Measurements from ENCODE around the gene RAB38.

DNA sequence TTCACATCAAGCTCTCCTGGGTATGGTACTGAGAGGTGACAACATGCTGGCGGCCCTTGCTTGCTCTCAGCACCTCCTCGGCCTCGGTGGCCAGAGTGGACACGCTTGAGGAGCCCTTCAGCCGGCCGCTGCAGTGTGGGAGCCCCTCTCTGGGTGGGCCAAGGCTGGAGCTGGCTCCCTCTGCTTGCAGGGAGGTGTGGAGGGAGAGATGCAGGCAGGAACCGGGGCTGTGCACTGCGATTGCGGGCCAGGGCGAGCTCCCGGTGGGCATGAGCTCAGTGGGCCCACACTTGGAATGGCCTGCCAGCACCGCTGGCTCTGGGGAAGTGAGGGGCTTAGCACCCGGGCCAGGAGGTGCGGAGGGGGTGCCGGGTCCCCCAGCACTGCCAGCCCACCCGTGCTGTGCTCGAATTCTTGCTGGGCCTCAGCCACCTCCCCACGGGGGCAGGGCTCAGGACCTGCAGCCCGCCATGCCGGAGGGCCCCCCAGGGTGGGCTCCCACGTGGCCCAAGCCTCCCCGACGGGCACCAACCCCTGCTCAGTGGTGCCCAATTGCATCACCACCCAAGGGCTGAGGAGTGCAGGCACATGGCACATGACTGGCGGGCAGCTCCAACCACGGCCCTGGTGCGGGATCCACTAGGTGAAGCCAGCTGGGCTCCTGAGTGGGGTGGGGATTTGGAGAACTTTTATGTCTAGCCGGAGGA lies 106.2 kb downstream of the RAB38 start:
- TF ChIP-seq, protein P1, sequence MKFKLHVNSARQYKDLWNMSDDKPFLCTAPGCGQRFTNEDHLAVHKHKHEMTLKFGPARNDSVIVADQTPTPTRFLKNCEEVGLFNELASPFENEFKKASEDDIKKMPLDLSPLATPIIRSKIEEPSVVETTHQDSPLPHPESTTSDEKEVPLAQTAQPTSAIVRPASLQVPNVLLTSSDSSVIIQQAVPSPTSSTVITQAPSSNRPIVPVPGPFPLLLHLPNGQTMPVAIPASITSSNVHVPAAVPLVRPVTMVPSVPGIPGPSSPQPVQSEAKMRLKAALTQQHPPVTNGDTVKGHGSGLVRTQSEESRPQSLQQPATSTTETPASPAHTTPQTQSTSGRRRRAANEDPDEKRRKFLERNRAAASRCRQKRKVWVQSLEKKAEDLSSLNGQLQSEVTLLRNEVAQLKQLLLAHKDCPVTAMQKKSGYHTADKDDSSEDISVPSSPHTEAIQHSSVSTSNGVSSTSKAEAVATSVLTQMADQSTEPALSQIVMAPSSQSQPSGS (IDR thresholded peaks at IDR 0.05; ENCODE audit: low read length), result no peak
- TF ChIP-seq POLR2A (IDR thresholded peaks at IDR 0.05; ENCODE audit: low read depth, low read length) (no peak), CBX5 (IDR thresholded peaks at IDR 0.05; ENCODE audit: low read depth) (no peak), EGR1 (IDR thresholded peaks at IDR 0.05; ENCODE audit: borderline replicate concordance in 1 of 2, low read depth in 2 of 2, low read length in 2 of 2) (no peak), YY1 (IDR thresholded peaks at IDR 0.05; ENCODE audit: low read depth, low read length) (no peak), CREB1 (IDR thresholded peaks at IDR 0.05; ENCODE audit: low read depth) (no peak), BMI1 (IDR thresholded peaks at IDR 0.05; ENCODE audit: borderline replicate concordance) (no peak)
- TF ChIP-seq, protein P2, sequence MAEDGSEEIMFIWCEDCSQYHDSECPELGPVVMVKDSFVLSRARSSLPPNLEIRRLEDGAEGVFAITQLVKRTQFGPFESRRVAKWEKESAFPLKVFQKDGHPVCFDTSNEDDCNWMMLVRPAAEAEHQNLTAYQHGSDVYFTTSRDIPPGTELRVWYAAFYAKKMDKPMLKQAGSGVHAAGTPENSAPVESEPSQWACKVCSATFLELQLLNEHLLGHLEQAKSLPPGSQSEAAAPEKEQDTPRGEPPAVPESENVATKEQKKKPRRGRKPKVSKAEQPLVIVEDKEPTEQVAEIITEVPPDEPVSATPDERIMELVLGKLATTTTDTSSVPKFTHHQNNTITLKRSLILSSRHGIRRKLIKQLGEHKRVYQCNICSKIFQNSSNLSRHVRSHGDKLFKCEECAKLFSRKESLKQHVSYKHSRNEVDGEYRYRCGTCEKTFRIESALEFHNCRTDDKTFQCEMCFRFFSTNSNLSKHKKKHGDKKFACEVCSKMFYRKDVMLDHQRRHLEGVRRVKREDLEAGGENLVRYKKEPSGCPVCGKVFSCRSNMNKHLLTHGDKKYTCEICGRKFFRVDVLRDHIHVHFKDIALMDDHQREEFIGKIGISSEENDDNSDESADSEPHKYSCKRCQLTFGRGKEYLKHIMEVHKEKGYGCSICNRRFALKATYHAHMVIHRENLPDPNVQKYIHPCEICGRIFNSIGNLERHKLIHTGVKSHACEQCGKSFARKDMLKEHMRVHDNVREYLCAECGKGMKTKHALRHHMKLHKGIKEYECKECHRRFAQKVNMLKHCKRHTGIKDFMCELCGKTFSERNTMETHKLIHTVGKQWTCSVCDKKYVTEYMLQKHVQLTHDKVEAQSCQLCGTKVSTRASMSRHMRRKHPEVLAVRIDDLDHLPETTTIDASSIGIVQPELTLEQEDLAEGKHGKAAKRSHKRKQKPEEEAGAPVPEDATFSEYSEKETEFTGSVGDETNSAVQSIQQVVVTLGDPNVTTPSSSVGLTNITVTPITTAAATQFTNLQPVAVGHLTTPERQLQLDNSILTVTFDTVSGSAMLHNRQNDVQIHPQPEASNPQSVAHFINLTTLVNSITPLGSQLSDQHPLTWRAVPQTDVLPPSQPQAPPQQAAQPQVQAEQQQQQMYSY (CRISPR knock-in tag; IDR thresholded peaks at IDR 0.05), result no peak
- TF ChIP-seq, protein P3, sequence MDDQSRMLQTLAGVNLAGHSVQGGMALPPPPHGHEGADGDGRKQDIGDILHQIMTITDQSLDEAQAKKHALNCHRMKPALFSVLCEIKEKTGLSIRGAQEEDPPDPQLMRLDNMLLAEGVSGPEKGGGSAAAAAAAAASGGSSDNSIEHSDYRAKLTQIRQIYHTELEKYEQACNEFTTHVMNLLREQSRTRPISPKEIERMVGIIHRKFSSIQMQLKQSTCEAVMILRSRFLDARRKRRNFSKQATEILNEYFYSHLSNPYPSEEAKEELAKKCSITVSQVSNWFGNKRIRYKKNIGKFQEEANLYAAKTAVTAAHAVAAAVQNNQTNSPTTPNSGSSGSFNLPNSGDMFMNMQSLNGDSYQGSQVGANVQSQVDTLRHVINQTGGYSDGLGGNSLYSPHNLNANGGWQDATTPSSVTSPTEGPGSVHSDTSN (IDR thresholded peaks at IDR 0.05; ENCODE audit: insufficient replicate concordance, low read depth, low read length), result no peak
- TF ChIP-seq, protein P4, sequence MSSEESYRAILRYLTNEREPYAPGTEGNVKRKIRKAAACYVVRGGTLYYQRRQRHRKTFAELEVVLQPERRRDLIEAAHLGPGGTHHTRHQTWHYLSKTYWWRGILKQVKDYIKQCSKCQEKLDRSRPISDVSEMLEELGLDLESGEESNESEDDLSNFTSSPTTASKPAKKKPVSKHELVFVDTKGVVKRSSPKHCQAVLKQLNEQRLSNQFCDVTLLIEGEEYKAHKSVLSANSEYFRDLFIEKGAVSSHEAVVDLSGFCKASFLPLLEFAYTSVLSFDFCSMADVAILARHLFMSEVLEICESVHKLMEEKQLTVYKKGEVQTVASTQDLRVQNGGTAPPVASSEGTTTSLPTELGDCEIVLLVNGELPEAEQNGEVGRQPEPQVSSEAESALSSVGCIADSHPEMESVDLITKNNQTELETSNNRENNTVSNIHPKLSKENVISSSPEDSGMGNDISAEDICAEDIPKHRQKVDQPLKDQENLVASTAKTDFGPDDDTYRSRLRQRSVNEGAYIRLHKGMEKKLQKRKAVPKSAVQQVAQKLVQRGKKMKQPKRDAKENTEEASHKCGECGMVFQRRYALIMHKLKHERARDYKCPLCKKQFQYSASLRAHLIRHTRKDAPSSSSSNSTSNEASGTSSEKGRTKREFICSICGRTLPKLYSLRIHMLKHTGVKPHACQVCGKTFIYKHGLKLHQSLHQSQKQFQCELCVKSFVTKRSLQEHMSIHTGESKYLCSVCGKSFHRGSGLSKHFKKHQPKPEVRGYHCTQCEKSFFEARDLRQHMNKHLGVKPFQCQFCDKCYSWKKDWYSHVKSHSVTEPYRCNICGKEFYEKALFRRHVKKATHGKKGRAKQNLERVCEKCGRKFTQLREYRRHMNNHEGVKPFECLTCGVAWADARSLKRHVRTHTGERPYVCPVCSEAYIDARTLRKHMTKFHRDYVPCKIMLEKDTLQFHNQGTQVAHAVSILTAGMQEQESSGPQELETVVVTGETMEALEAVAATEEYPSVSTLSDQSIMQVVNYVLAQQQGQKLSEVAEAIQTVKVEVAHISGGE (CRISPR knock-in tag; IDR thresholded peaks at IDR 0.05), result no peak
